ENCODE data around the gene LAMA2.

DNA sequence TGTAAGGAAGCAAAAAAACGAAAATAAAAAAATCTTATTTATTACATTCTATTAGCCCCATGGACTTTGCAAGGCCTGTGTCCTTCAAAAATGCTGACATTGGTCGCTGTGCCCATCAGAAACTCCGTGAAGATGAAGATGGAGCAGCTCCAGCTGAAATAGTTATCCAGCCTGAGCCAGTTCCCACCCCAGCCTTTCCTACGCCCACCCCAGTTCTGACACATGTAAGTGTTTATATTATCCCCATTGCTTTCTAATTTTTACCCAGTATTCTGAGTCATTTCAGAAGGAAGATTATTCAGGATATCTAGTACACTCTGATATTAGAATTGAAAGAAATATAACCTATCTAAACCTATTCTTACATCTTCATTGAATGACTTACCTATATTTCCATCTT lies 609.3 kb downstream of the LAMA2 start:
- TF ChIP-seq EZH2 (IDR thresholded peaks at IDR 0.05; ENCODE audit: borderline replicate concordance, low read depth, low read length, severe bottlenecking) (no peak), POLR2A (IDR thresholded peaks at IDR 0.05; ENCODE audit: low read depth, low read length) (no peak), POLR2AphosphoS5 (IDR thresholded peaks at IDR 0.05; ENCODE audit: insufficient read depth, low read depth, low read length) (no peak), JUN (IDR thresholded peaks at IDR 0.05; ENCODE audit: borderline replicate concordance, insufficient read depth, insufficient read length, low read depth) (no peak)
- TF ChIP-seq, protein P1, sequence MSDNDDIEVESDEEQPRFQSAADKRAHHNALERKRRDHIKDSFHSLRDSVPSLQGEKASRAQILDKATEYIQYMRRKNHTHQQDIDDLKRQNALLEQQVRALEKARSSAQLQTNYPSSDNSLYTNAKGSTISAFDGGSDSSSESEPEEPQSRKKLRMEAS (IDR thresholded peaks at IDR 0.05; ENCODE audit: insufficient read depth, insufficient read length), result no peak
- TF ChIP-seq, protein P2, sequence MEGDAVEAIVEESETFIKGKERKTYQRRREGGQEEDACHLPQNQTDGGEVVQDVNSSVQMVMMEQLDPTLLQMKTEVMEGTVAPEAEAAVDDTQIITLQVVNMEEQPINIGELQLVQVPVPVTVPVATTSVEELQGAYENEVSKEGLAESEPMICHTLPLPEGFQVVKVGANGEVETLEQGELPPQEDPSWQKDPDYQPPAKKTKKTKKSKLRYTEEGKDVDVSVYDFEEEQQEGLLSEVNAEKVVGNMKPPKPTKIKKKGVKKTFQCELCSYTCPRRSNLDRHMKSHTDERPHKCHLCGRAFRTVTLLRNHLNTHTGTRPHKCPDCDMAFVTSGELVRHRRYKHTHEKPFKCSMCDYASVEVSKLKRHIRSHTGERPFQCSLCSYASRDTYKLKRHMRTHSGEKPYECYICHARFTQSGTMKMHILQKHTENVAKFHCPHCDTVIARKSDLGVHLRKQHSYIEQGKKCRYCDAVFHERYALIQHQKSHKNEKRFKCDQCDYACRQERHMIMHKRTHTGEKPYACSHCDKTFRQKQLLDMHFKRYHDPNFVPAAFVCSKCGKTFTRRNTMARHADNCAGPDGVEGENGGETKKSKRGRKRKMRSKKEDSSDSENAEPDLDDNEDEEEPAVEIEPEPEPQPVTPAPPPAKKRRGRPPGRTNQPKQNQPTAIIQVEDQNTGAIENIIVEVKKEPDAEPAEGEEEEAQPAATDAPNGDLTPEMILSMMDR (IDR thresholded peaks at IDR 0.05; ENCODE audit: extremely low read depth in 1 of 2, insufficient read depth in 1 of 2, low read depth in 1 of 2, low read length in 2 of 2), result no peak

Measured in endothelial cell of umbilical vein (primary cell).